Cerebellar nuclear complex (tissue), 1 donor: ENCODE measurements around the gene HAUS6.
A peak's percentile ranks its signal among the peaks of the same experiment; 100 is the strongest.
"Not testable (repeated sequence)": the region's sequence is repeated elsewhere in the genome, so short reads cannot be mapped to it uniquely, and the experiment has no call there.

ENCODE experiments used
- DNase-seq, 2 experiments: peaks; one replicate each; lab custom pipeline; 2025; lab: John Stamatoyannopoulos, UW

Gene HAUS6

DNA sequence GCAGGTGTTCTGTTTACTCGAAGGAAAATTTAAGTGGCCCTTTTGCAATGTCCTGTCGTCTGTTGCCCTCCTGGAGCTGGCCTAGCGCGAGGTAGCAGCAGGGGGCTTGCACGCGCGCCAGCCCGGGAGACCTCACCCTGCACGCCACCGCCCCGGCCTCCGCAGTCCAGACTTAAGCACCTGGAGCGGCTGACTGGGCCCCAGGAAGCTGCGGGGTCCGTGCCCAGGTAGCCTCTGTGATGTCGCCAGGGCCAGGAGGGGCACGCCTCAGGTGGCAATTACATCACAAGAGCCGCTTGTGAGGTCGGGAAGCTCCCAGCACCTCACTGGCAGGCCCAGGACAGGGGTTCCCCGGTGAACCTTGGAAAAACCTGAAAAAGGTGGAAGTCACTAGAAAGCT is 69.7 kb downstream of the HAUS6 start, which contains the start of gene SAXO1:
Gene SAXO1, minus strand, starts transcription at position 195 of the 400 bp plus-strand sequence. CDS start 301 bp downstream, outside the sequence.
- DNase-seq = no peak

DNA sequence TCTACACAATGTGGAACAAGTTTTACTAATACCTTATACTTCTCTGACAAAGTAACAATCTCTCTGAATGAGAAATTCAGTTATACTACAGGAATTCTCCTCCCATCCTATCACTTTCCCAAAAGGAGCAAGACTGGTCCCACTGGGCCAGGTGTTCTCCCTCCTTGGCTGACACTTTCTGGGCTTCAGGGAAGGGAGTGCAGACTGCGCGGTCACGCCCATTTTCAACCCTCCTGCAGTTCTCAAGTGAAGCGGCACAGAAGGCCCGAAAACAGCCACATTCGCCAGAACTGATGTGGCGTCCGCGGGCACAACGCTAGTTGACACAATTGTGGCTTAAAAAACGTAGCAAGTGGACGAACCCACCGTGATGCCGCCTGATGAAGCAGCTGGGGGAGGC is 70.3 kb downstream of the HAUS6 start:
- no peak for DNase-seq

DNA sequence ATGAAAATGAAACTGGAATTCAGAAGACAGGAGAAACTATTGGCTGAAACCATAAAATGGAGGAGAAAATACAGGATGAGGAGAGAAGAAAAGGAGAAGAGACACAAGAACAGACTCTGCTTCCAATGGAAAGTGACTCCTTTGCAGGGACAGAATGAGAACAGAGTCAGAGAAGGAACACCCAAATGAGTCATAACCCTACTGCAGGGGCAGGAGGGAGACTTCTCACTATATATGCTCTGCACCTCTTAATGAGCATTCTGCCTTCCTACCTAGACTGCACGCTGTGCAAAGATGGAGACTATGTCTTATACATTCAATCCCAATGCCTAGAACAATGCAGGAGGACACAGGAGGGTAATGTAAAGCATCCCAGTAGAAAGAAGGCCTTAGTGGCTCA is 71.8 kb downstream of the HAUS6 start:
- DNase-seq = no peak

DNA sequence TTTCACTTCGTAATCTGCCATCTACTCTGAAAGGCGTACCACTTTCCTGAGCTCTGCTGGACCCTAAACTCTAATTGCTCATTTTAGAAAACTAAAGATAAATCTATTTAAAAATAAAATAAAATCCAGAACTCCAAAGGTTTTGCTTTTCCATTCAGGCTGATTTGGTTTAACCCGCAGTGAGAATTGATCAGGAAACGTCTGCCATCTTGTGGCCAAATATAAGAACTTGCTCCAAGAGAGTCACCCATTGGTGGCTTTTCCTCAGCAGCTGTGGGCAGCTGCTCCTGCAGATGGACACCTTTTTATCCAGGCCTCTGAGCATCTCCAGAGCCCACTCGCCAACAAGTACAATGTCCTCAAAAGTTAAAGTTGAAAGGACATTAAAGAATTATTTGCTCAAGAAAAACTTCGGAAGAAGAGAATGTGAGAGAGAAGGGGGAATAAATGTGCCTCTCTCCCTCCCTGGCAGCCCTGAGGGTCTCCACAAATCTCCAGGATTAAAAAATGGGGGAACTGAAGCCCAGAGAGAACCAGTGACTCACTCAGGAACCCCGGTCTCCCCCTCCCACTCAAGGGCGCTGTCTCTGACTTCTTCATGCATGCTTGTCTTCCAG is 73.8 kb downstream of the HAUS6 start:
- peak in 1 of 2 experiments; percentile 26 for DNase-seq

DNA sequence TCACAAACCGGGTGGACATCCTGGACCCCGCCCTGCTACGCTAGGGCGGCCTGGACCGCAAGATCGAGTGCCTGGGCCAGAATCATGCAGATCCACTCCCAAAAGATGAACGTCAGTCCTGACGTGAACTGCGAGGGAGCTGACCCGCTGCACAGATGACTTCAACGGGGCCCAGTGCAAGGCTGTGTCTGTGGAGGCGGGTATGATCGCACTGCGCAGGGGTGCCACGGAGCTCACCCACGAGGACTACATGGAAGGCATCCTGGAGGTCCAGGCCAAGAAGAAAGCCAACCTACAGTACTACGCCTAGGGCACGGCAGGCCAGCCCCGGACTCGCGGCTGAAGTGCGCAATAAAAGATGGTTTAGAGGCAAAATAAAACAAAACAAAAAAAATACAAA is 74.9 kb downstream of the HAUS6 start:
- no peak for DNase-seq

DNA sequence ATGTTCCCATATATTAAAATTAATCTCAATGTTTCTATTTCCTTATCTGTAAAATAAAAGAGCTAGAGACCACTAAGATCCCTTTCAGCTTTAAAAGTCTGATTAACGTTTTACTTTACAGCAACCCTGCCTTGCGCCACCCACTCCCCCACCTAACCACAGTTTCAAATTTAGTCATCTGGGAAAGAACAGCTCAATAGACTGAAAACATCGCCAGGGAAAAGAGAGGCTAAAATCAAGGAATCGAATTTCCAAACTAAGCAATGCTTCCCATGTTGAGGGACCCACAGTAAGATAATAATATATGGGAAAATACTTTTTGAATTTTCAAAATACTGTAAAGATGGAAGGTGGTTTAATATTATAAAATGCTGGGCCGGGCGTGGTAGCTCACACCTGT is 76.3 kb downstream of the HAUS6 start:
- DNase-seq = no peak

DNA sequence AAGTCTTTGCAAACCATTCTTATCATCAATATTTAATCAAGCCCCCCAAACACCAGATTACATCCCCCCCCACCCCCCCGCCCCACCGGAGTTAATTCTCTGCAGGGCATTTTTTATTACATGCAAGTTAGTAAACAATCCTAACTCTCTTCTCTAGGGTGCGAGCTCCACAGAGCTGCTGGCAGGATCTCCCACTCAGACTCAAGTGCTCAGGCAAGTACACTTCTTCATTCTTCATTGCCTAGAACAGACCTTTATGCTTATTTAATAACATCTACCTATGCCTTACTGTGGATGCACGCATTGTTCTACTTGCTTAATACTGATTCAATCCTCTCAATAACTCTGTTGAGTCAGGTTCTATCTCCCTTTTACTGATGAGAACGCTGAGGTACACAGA is 79.6 kb downstream of the HAUS6 start:
- no peak for DNase-seq

DNA sequence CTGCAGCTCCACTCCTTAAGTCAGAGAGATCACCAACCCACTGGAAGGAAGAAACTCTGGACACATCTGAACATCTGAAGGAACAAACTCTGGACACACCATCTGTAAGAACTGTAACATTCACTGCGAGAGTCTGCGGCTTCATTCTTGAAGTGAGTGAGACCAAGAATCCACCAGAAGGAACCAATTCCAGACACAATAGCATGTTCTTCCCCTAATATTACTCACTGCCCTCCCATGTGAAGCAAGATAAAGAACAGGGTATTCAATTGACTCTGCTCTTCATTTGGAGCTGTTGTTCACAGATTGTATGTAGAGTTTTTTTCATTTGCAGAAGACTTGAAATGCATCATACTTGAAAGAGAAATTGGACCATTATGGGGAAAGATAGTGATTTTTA is 80.5 kb downstream of the HAUS6 start:
- no peak for DNase-seq

DNA sequence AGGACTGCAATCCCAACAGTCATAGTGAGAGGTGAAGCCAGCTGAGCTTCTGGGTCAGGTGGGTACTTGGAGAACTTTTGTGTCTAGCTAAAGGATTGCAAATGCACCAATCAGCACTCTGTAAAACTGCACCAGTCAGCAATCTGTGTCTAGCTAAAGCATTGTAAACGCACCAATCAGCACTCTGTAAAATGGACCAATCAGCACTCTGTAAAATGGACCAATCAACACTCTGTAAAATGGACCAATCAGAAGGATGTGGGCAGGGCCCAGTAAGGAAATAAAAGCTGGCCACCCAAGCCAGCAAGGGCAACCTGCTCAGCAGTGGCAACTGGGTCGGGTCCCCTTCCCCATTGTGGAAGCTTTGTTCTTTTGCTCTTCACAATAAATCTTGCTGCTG is 81.1 kb downstream of the HAUS6 start:
- not testable (repeated sequence) for DNase-seq

GRCh38 chr9:19020886-19021455 is 81.7 kb downstream of the HAUS6 start:
- peak in 1 of 2 experiments; percentile 1 for DNase-seq

GRCh38 chr9:19018201-19018600 is 84.5 kb downstream of the HAUS6 start:
- DNase-seq = no peak

DNA sequence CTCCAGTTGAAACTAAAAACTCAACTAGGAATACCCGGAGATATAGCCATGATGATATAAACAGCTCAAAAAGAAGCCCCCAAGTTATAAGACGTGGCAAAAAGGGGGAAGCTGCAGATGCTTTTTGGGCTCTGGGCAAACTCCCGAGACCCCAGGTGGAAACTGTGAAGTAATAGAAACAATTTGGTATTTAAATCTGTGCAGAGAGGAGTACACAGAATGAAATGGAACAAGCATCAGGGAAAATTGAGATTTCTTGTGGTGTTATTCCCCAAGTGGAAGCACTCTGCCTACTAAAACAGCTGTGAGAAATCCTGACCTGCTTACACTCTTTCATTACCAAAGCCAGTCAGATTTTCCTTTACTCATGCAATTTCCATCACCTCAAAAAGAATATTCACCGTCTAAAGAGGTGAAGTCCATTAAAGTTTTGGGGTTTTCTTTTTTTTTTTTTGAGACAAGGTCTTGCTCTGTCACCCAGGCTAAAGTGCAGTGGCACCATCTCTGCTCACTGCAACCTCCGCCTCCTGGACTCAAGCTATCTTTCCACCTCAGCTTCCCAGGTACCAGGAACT is 93.2 kb downstream of the HAUS6 start:
- no peak for DNase-seq
